PC-3 (cell line): ENCODE data around the gene NCKIPSD. TPM values are rescaled to one million over a fixed set of nuclear protein-coding genes. Genes with fewer than 3 reads are reported as not detected.

Source experiments
- ATAC-seq: fragments of 200-7000 bp; cut with Tn5 transposase; 2 replicates; pipeline ENCODE4 v1.9.1; 2020; ENCODE audit warnings: mild to moderate bottlenecking, moderate library complexity
- BruUV-seq: library from RNA; stranded (reverse); fragments of 400-500 nt; replicated peaks from 2 replicates; lab custom pipeline; 2021; lab: Mats Ljungman, UMichigan
- CTCF ChIA-PET: fragments of 300-600 bp; sonication (Branson Sonifier 250); formaldehyde crosslinking; loops from one replicate; lab custom pipeline; 2022; ENCODE audit warnings: antibody characterized with exemption; lab: Charles Lee
- POLR2A ChIA-PET: fragments of 300-600 bp; sonication (Branson Sonifier 250); formaldehyde crosslinking; loops from one replicate; lab custom pipeline; 2022; ENCODE audit warnings: antibody characterized with exemption; ENCODE audit not compliant: unreplicated experiment; lab: Charles Lee
- DNase-seq: peaks from one replicate; pipeline ENCODE4 v3.0.0-alpha.2; 2015
- H2AFZ ChIP-seq: fragments of 300-600 bp; sonication (generic); 2 replicates; pipeline ENCODE4 v1.6.0; 2016; ENCODE audit warnings: antibody characterized with exemption, low read length
- H3F3A ChIP-seq: fragments of 300-600 bp; sonication (generic); one replicate; pipeline ENCODE4 v1.6.0; 2017; ENCODE audit warnings: antibody characterized with exemption, low read length, control low read depth, mild to moderate bottlenecking; ENCODE audit not compliant: unreplicated experiment
- H3K27ac ChIP-seq: fragments of 300-600 bp; sonication (generic); 2 replicates; pipeline ENCODE4 v1.5.1; 2016; ENCODE audit warnings: mild to moderate bottlenecking, low read length
- H3K27me3 ChIP-seq: fragments of 300-600 bp; sonication (generic); 2 replicates; pipeline ENCODE4 v1.6.1; 2016; ENCODE audit warnings: low read length, mixed read lengths
- H3K36me3 ChIP-seq: fragments of 300-600 bp; sonication (generic); 2 replicates; pipeline ENCODE4 v1.6.1; 2016; ENCODE audit warnings: low read depth, mixed run types, low read length, mixed read lengths
- H3K4me1 ChIP-seq: fragments of 300-600 bp; sonication (generic); 2 replicates; pipeline ENCODE4 v1.5.1; 2016; ENCODE audit warnings: low read length; ENCODE audit not compliant: insufficient read depth
- H3K4me2 ChIP-seq: fragments of 300-600 bp; sonication (generic); 2 replicates; pipeline ENCODE4 v1.6.0; 2016; ENCODE audit warnings: low read length
- H3K4me3 ChIP-seq: fragments of 300-600 bp; sonication (generic); 2 replicates; pipeline ENCODE4 v1.5.1; 2016; ENCODE audit warnings: mild to moderate bottlenecking, low read length, mixed read lengths
- H3K79me2 ChIP-seq: fragments of 300-600 bp; sonication (generic); 2 replicates; pipeline ENCODE4 v1.6.1; 2017; ENCODE audit warnings: low read length, mixed read lengths
- H3K9ac ChIP-seq: fragments of 300-600 bp; sonication (generic); 2 replicates; pipeline ENCODE4 v1.6.0; 2016; ENCODE audit warnings: mild to moderate bottlenecking, low read length
- H3K9me2 ChIP-seq: fragments of 300-600 bp; sonication (generic); replicated peaks from 2 replicates; pipeline ENCODE4 v1.6.1; 2016; ENCODE audit warnings: mixed run types, low read length, mixed read lengths
- H3K9me3 ChIP-seq: fragments of 300-600 bp; sonication (generic); 2 replicates; pipeline ENCODE4 v1.6.1; 2016; ENCODE audit warnings: low read length, mixed read lengths
- H4K20me1 ChIP-seq: fragments of 300-600 bp; sonication (generic); 2 replicates; pipeline ENCODE4 v1.6.1; 2016; ENCODE audit warnings: low read length, mixed read lengths
- CTCF ChIP-seq: fragments of 300-600 bp; sonication (generic); conservative IDR thresholded peaks from 2 replicates; pipeline ENCODE4 v1.5.1; 2017; ENCODE audit warnings: antibody characterized with exemption, low read depth, mild to moderate bottlenecking, low read length
- EZH2 ChIP-seq: fragments of 300-600 bp; sonication (generic); IDR thresholded peaks from one replicate; pipeline ENCODE4 v1.6.1; 2017; ENCODE audit warnings: antibody characterized with exemption, mild to moderate bottlenecking, low read length; ENCODE audit not compliant: unreplicated experiment
- EZH2phosphoT487 ChIP-seq: fragments of 300-600 bp; sonication (generic); IDR thresholded peaks from 2 replicates; pipeline ENCODE4 v1.6.1; 2018; ENCODE audit warnings: mild to moderate bottlenecking, antibody characterized with exemption, low read length, borderline replicate concordance
- intact Hi-C: fragments of 100-400 bp; cut with micrococcal nuclease; formaldehyde crosslinking; loops from 2 replicates; pipeline ENCODE4 v1.9.0; 2023
- total RNA-seq: library from RNA; depleted of rRNA; stranded (reverse); fragments of >200 nt; gene quantifications from 2 replicates; pipeline ENCODE4 v1.2.3, GENCODE V29; 2014

Gene NCKIPSD
- total RNA-seq, 1 experiment from 2014 or later, result 66.8 TPM

- no peak for DNase-seq
- no peak overlapping the region for H3K9ac ChIP-seq
- H2AFZ ChIP-seq, result no peak overlapping the region
- ChIA-PET POLR2A (no interaction called here), CTCF (interaction anchor here (0.6 kb wide), 1 partner anchor 61 kb away, joined by 3 read pairs; no protein-coding TSS in a partner anchor)
- BruUV-seq, result no TSS peak
- no peak overlapping the region for H3K27ac ChIP-seq
- no peaks in the 10 kb centered on the region for H3F3A ChIP-seq
- TF ChIP-seq CTCF (no peak), EZH2phosphoT487 (no peak), EZH2 (no peak)
- no peak overlapping the region for H3K4me2 ChIP-seq
- H3K4me1 ChIP-seq, result no peaks in the 10 kb centered on the region
- ATAC-seq, result no peak
- H3K9me2 ChIP-seq, result no peaks in the 10 kb centered on the region
- H3K79me2 ChIP-seq, result no peaks in the 10 kb centered on the region
- no peaks in the 10 kb centered on the region for H4K20me1 ChIP-seq
- H3K36me3 ChIP-seq, result no peaks in the 10 kb centered on the region
- no peaks in the 10 kb centered on the region for H3K27me3 ChIP-seq
- intact Hi-C loops, result no loop called here
- no peak overlapping the region for H3K4me3 ChIP-seq
- H3K9me3 ChIP-seq, result no peaks in the 10 kb centered on the region
Measured at GRCh38 chr3:48644898-48645760, 40.6 kb downstream of the NCKIPSD start.

GRCh38 chr3:48642605-48643004, 43.1 kb downstream of the NCKIPSD start:
- ChIA-PET CTCF (no interaction called here), POLR2A (no interaction called here)
- TF ChIP-seq EZH2 (no peak), CTCF (no peak), EZH2phosphoT487 (no peak)
- ATAC-seq, result no peak
- no peak overlapping the region for H2AFZ ChIP-seq
- H3K9me3 ChIP-seq, result no peaks in the 10 kb centered on the region
- no peaks in the 10 kb centered on the region for H3F3A ChIP-seq
- no peaks in the 10 kb centered on the region for H3K9me2 ChIP-seq
- no peak for DNase-seq
- H3K79me2 ChIP-seq, result no peaks in the 10 kb centered on the region
- no peak overlapping the region for H3K4me2 ChIP-seq
- intact Hi-C loops, result no loop called here
- H3K4me3 ChIP-seq, result no peak overlapping the region
- H4K20me1 ChIP-seq, result no peaks in the 10 kb centered on the region
- no peak overlapping the region for H3K27ac ChIP-seq
- no peaks in the 10 kb centered on the region for H3K36me3 ChIP-seq
- H3K27me3 ChIP-seq, result no peaks in the 10 kb centered on the region
- BruUV-seq, result no TSS peak
- no peak overlapping the region for H3K9ac ChIP-seq
- no peaks in the 10 kb centered on the region for H3K4me1 ChIP-seq

- Histone ChIP-seq H3K4me1 (peaks cover 10% of the 10 kb centered on the region), H3K4me3 (no peak overlapping the region), H4K20me1 (no peaks in the 10 kb centered on the region), H2AFZ (no peak overlapping the region), H3K9me3 (no peaks in the 10 kb centered on the region), H3K9me2 (no peaks in the 10 kb centered on the region), H3K27ac (no peak overlapping the region), H3K79me2 (0 out of 2 replicates have a peak, but pooled peaks cover under 1% of the 10 kb centered on the region), H3K36me3 (no peaks in the 10 kb centered on the region), H3F3A (no peaks in the 10 kb centered on the region), H3K9ac (no peak overlapping the region), H3K4me2 (no peak overlapping the region), H3K27me3 (no peaks in the 10 kb centered on the region)
- BruUV-seq, result no TSS peak
- ChIA-PET POLR2A (no interaction called here), CTCF (no interaction called here)
- no peak for ATAC-seq
- no peak for DNase-seq
- intact Hi-C loops, result no loop called here
- TF ChIP-seq EZH2phosphoT487 (no peak), CTCF (no peak), EZH2 (no peak)
Measured at GRCh38 chr3:48641396-48641795, 44.3 kb downstream of the NCKIPSD start.
